ENCODE results near the gene SUPT3H.
A peak's percentile ranks its signal among the peaks of the same experiment; 100 is the strongest.

SUPT3H gene

DNA sequence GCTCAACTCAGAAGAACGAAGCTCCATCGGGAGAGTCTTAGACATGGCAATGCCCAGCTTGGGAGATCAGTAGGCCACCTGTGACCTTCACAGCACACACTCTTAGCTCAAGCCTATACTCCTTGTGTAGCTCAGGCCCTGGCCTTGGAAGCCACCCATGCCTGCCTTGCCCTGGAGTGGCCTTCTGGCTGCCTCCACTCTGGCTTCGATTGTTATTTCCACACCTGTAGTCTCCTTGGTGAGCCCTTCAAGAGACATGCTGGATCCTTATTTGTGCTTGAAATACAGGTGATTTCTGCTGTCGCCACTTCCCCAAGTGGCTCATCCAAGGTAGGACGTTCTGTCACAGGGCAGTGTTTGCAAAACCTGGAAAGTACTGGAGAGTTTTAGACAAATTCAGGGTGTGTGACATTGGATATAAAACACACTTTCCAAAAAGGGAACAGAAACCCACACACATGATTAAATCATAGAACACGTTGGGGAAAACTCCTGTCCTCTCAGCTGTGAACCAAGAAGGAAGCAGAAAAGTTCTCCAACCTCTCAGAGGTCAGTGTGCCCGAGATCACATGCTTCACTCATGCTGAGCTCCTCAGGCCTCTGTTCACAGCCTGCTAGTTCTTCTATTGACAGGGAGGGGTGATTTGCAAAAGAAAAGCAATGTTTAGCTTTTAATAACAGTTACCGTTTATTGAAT, 598.5 kb downstream of the SUPT3H start:
- peak; percentile 3 for DNase-seq

Measured in CD4-positive, alpha-beta T cell treated with Interleukin-12 subunit alpha and Interleukin-12 subunit beta, for 1 hour (primary cell).